CD14-positive monocyte (primary cell): ENCODE measurements around the gene CLIC3. TPM values are rescaled to one million over a fixed set of nuclear protein-coding genes. Genes with fewer than 3 reads are reported as not detected.
A peak's percentile ranks its signal among the peaks of the same experiment; 100 is the strongest.

Source experiments
- DNase-seq, 3 donors: peaks; one replicate each; pipeline ENCODE4 v3.0.0-alpha.2; 2011 to 2022
- H2AFZ ChIP-seq: 2 replicates; pipeline ENCODE4 v1.6.0; 2012; ENCODE audit warnings: mild to moderate bottlenecking, low read depth, low read length, inconsistent platforms; ENCODE audit not compliant: insufficient read depth, poor library complexity, severe bottlenecking
- H3K27ac ChIP-seq, 2 donors: 1 replicate in 1 of 2; 2 replicates in 1 of 2; pipeline ENCODE4 v1.5.1; 2012 to 2013; ENCODE audit warnings: low read length in 2 of 2, control low read depth in 1 of 2, inconsistent platforms in 1 of 2, low read depth in 1 of 2, mild to moderate bottlenecking in 1 of 2
- H3K27me3 ChIP-seq, 2 donors: one replicate each; pipeline versions ENCODE4 v1.6.0 to v1.6.1; 2011 to 2013; ENCODE audit warnings: low read length in 2 of 2; ENCODE audit not compliant: control insufficient read depth in 2 of 2, insufficient read depth in 2 of 2
- H3K36me3 ChIP-seq, 2 donors: replicated peaks in 1 of 2; 1 replicate in 1 of 2; 2 replicates in 1 of 2; pipeline versions ENCODE4 v1.5.1 to v1.6.1; 2012 to 2013; ENCODE audit warnings: low read length in 2 of 2, control low read depth in 1 of 2, inconsistent platforms in 1 of 2, mild to moderate bottlenecking in 1 of 2; ENCODE audit not compliant: insufficient read depth in 2 of 2, control insufficient read depth in 1 of 2
- H3K4me1 ChIP-seq, 2 donors: 1 replicate in 1 of 2; 2 replicates in 1 of 2; pipeline versions ENCODE4 v1.5.1 to v1.6.1; 2012 to 2013; ENCODE audit warnings: low read length in 2 of 2, control low read depth in 1 of 2, inconsistent platforms in 1 of 2, mild to moderate bottlenecking in 1 of 2, moderate library complexity in 1 of 2; ENCODE audit not compliant: insufficient read depth in 2 of 2, control insufficient read depth in 1 of 2
- H3K4me2 ChIP-seq: replicated peaks from 2 replicates; pipeline ENCODE3; 2012; ENCODE audit warnings: low read length, moderate library complexity, mild to moderate bottlenecking; ENCODE audit not compliant: poor library complexity, severe bottlenecking; ENCODE audit errors: extremely low read depth
- H3K4me3 ChIP-seq, 3 experiments: fragments of 200-600 bp in 1 of 3; sonication (generic) in 1 of 3; replicated peaks in 1 of 3; 1 replicate in 2 of 3; 2 replicates in 1 of 3; pipeline ENCODE4 v1.5.1; 2011 to 2013; ENCODE audit warnings: low read length in 3 of 3, mild to moderate bottlenecking in 3 of 3, control low read depth in 2 of 3, low read depth in 2 of 3, inconsistent platforms in 1 of 3, moderate library complexity in 1 of 3
- H3K79me2 ChIP-seq: 2 replicates; pipeline ENCODE4 v1.6.0; 2012; ENCODE audit warnings: mild to moderate bottlenecking, control low read depth, inconsistent platforms, low read length, moderate library complexity; ENCODE audit not compliant: insufficient read depth
- H3K9ac ChIP-seq: 2 replicates; pipeline ENCODE4 v1.6.0; 2017; ENCODE audit warnings: low read length, mild to moderate bottlenecking; ENCODE audit not compliant: insufficient read depth, poor library complexity, severe bottlenecking
- H3K9me3 ChIP-seq, 2 donors: replicated peaks in 1 of 2; 1 replicate in 1 of 2; 2 replicates in 1 of 2; pipeline versions ENCODE4 v1.5.1 to v1.6.1; 2012 to 2013; ENCODE audit warnings: low read length in 2 of 2, control low read depth in 1 of 2; ENCODE audit not compliant: control insufficient read depth in 1 of 2, insufficient read depth in 1 of 2
- H4K20me1 ChIP-seq: 2 replicates; pipeline ENCODE4 v1.6.0; 2012; ENCODE audit warnings: mild to moderate bottlenecking, low read length, control low read depth, moderate library complexity; ENCODE audit not compliant: insufficient read depth
- H3K27ac Mint-ChIP-seq, 7 donors: one replicate each; pipeline ENCODE4 v1.8.0; 2020; ENCODE audit warnings: mild to moderate bottlenecking in 7 of 7, mixed read lengths in 7 of 7, moderate library complexity in 6 of 7, inconsistent platforms in 2 of 7
- H3K27me3 Mint-ChIP-seq, 3 donors: one replicate each; pipeline ENCODE4 v1.8.0; 2021 to 2022; ENCODE audit warnings: low read depth in 3 of 3, mild to moderate bottlenecking in 3 of 3, mixed read lengths in 3 of 3, moderate library complexity in 3 of 3, inconsistent platforms in 1 of 3
- H3K36me3 Mint-ChIP-seq, 2 donors: one replicate each; pipeline ENCODE4 v1.8.0; 2020; ENCODE audit warnings: mixed read lengths in 2 of 2, inconsistent platforms in 1 of 2, mild to moderate bottlenecking in 1 of 2
- H3K4me1 Mint-ChIP-seq: one replicate; pipeline ENCODE4 v1.8.0; 2020; ENCODE audit warnings: mild to moderate bottlenecking, mixed read lengths
- H3K4me3 Mint-ChIP-seq, 2 donors: one replicate each; pipeline ENCODE4 v1.8.0; 2020; ENCODE audit warnings: mild to moderate bottlenecking in 2 of 2, mixed read lengths in 2 of 2, moderate library complexity in 1 of 2
- H3K9me3 Mint-ChIP-seq, 7 donors: one replicate each; pipeline ENCODE4 v1.8.0; 2020 to 2022; ENCODE audit warnings: mixed read lengths in 7 of 7, mild to moderate bottlenecking in 6 of 7, moderate library complexity in 6 of 7, inconsistent platforms in 2 of 7
- WGBS: methylation state at CpG from one replicate; pipeline ENCODE4 v1.1.5; 2013; ENCODE audit warnings: missing lambda C conversion rate; ENCODE audit not compliant: insufficient coverage; 5-methylcytosine and 5-hydroxymethylcytosine counted together
- intact Hi-C, 2 donors: fragments of 100-400 bp; cut with micrococcal nuclease; formaldehyde crosslinking; loops; one replicate each; pipeline versions ENCODE4 v1.15.0 to v1.15.1; 2023
- polyA plus RNA-seq, 3 donors: library from polyadenylated mRNA; depleted of rRNA in 1 of 3; unstranded in 2 of 3; stranded (reverse) in 1 of 3; fragments of 300-500 nt in 2 of 3; fragments of >200 nt in 1 of 3; fragmentation: Illumina TruSeq in 2 of 3; gene quantifications; 1 replicate in 2 of 3; 2 replicates in 1 of 3; pipeline ENCODE4 v1.2.3, GENCODE V29; 2012 to 2021
- TF ChIP-seq, protein P1 (sequence below): fragments of 200-600 bp; IDR thresholded peaks from one replicate; pipeline ENCODE4 v1.8.0; 2022; ENCODE audit warnings: antibody characterized with exemption, mild to moderate bottlenecking

Gene CLIC3
- polyA plus RNA-seq, 3 donors, result 0.29 to 0.51 TPM; not detected in 1

DNA sequence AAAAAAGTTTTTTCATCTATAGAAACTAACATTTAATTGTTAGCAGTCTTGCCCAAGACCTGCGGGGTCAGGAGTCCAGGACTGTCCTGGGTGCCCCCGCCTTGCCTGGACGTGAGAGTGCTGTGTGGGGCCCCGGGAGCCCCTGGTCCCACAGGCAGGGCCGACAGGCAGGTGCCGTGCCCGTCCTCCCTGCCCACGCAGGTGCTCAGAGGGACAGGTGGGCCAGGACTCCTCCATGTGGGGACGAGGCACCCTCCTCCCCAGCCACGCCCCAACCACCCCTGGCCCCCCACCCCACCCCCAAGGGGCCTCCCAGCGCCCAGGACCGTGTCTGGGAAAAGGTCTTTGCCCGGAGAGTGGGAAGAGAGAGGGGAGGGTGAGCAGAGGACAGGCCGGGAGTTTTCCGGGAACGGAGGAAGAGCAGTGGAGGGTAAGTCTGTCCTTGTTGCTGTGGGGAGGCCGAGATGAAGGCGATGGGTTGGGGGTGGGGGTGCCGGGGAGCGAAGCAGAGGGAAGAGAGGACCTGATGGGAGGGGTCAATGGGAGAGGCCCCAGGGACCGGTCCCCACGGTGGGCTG is 47.0 kb downstream of the CLIC3 start:
- H3K4me1 Mint-ChIP-seq, result peaks cover 11% of the 10 kb centered on the region
- peaks cover 0 to 6% (median 4%) of the 10 kb centered on the region in 3 donors for H3K27me3 Mint-ChIP-seq
- Histone ChIP-seq H4K20me1 (no peaks in the 10 kb centered on the region), H3K9me3 (no peaks in the 10 kb centered on the region), H3K27me3 (no peaks in the 10 kb centered on the region), H2AFZ (peak overlapping the region; percentile 100), H3K27ac (peak overlapping the region in 1 of 2 donors; percentile 84), H3K4me3 (peak overlapping the region; percentile 41 to 83 (median 75)), H3K9ac (peak overlapping the region; percentile 76), H3K79me2 (no peaks in the 10 kb centered on the region), H3K36me3 (no peaks in the 10 kb centered on the region), H3K4me2 (peak overlapping the region; percentile 85), H3K4me1 (peaks cover 16 to 26% of the 10 kb centered on the region in 2 donors)
- 25% methylated on average over 13 of the region's 22 CpGs for WGBS
- peak overlapping the region in 4 of 7 donors; percentile 59 to 80 (median 70) for H3K27ac Mint-ChIP-seq
- TF ChIP-seq, protein P1, sequence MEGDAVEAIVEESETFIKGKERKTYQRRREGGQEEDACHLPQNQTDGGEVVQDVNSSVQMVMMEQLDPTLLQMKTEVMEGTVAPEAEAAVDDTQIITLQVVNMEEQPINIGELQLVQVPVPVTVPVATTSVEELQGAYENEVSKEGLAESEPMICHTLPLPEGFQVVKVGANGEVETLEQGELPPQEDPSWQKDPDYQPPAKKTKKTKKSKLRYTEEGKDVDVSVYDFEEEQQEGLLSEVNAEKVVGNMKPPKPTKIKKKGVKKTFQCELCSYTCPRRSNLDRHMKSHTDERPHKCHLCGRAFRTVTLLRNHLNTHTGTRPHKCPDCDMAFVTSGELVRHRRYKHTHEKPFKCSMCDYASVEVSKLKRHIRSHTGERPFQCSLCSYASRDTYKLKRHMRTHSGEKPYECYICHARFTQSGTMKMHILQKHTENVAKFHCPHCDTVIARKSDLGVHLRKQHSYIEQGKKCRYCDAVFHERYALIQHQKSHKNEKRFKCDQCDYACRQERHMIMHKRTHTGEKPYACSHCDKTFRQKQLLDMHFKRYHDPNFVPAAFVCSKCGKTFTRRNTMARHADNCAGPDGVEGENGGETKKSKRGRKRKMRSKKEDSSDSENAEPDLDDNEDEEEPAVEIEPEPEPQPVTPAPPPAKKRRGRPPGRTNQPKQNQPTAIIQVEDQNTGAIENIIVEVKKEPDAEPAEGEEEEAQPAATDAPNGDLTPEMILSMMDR, result no peak
- H3K36me3 Mint-ChIP-seq, result no peaks in the 10 kb centered on the region
- no peak for DNase-seq
- intact Hi-C loops, result loop anchor here (10.0 kb wide), 3 partner anchors 85 to 145 kb away; partner anchors contain the start of genes AJM1 (in 1 of the 2), FUT7 (in 1 of the 2), PHPT1 (in 1 of the 2) and RABL6 (in 1 of the 2)
- H3K9me3 Mint-ChIP-seq, result no peaks in the 10 kb centered on the region
- peak overlapping the region; percentile 80 to 87 for H3K4me3 Mint-ChIP-seq

DNA sequence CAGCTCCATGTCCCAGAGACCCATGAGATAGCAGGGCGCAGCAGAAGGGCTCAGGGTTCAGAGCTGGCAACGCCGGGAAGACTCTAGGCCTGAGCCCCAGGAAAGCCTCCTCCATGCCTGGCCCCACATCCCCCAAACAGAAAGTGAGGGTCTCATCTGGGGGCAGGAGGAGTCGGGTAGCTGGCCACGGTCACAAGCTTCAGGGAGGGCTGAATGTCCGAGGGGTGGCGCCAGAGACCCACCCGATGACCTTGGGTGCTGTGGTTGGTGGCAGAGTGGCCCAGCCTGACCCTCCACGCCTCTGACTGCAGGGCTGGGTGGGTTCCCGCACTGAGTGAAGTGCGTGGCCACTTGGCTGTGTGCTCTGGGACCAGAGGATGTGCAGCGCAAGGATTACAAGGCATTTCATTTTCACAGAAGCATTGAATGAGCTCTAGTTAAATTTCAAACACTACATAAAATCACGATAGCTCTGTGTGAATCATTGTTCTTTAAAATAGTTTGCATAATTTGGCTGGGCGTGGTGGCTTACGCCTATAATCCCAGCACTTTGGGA is 48.3 kb downstream of the CLIC3 start:
- Histone ChIP-seq H3K27ac (no peak overlapping the region), H3K9me3 (no peaks in the 10 kb centered on the region), H4K20me1 (peaks cover 9% of the 10 kb centered on the region), H3K79me2 (peaks cover 11% of the 10 kb centered on the region), H3K4me3 (no peak overlapping the region), H2AFZ (no peak overlapping the region), H3K4me2 (no peak overlapping the region), H3K36me3 (peaks cover under 1 to 2% of the 10 kb centered on the region in 2 donors), H3K27me3 (no peaks in the 10 kb centered on the region), H3K4me1 (peaks cover 24 to 35% of the 10 kb centered on the region in 2 donors), H3K9ac (no peak overlapping the region)
- TF ChIP-seq, protein P1, result peak; percentile 37
- H3K4me3 Mint-ChIP-seq, result peak overlapping the region in 1 of 2 donors; percentile 6
- peaks cover 0 to 3% of the 10 kb centered on the region in 2 donors for H3K36me3 Mint-ChIP-seq
- 28% methylated on average over 7 of the region's 15 CpGs for WGBS
- H3K27ac Mint-ChIP-seq, result no peak overlapping the region
- no peaks in the 10 kb centered on the region for H3K9me3 Mint-ChIP-seq
- H3K4me1 Mint-ChIP-seq, result peaks cover 15% of the 10 kb centered on the region
- H3K27me3 Mint-ChIP-seq, result peaks cover 0 to 6% (median 4%) of the 10 kb centered on the region in 3 donors
- intact Hi-C loops, result loop anchor here (10.0 kb wide), 3 partner anchors 87 to 143 kb away; partner anchors contain the start of genes AJM1 (in 1 of the 2), FUT7 (in 1 of the 2), PHPT1 (in 1 of the 2) and RABL6 (in 1 of the 2)
- DNase-seq, result peak in 2 of 3 donors; percentile 22 to 34
